Ishikawa (cell line): Measurements from ENCODE around the gene ADO.

Source experiments
- CEBPB ChIP-seq: IDR thresholded peaks from 2 replicates; pipeline ENCODE4 v1.6.1; 2012
- CREB1 ChIP-seq: IDR thresholded peaks from 2 replicates; pipeline ENCODE4 v1.6.1; 2012; ENCODE audit warnings: low read depth
- EGR1 ChIP-seq: IDR thresholded peaks from 2 replicates; pipeline ENCODE4 v1.6.1; 2012
- EP300 ChIP-seq: IDR thresholded peaks from 2 replicates; pipeline ENCODE4 v1.6.1; 2012; ENCODE audit warnings: borderline replicate concordance
- FOXM1 ChIP-seq: IDR thresholded peaks from 2 replicates; pipeline ENCODE4 v1.6.1; 2012; ENCODE audit warnings: low read depth, borderline replicate concordance
- NFIC ChIP-seq: IDR thresholded peaks from 2 replicates; pipeline ENCODE4 v1.6.1; 2012
- RAD21 ChIP-seq: IDR thresholded peaks from 2 replicates; pipeline ENCODE4 v1.6.1; 2012; ENCODE audit warnings: low read depth
- TAF1 ChIP-seq: IDR thresholded peaks from 2 replicates; pipeline ENCODE4 v1.6.1; 2012; ENCODE audit warnings: low read depth, mild to moderate bottlenecking
- TCF12 ChIP-seq: IDR thresholded peaks from 2 replicates; pipeline ENCODE4 v1.6.1; 2012; ENCODE audit warnings: low read depth
- TEAD4 ChIP-seq: IDR thresholded peaks from 2 replicates; pipeline ENCODE4 v1.6.1; 2012
- YY1 ChIP-seq: IDR thresholded peaks from 2 replicates; pipeline ENCODE4 v1.6.1; 2012; ENCODE audit warnings: low read depth
- ZBTB7A ChIP-seq: IDR thresholded peaks from 2 replicates; pipeline ENCODE4 v1.6.1; 2012; ENCODE audit warnings: low read depth
- TF ChIP-seq, protein P1 (sequence below): IDR thresholded peaks from 2 replicates; pipeline ENCODE4 v1.6.1; 2012
- TF ChIP-seq, protein P2 (sequence below): IDR thresholded peaks from 2 replicates; pipeline ENCODE4 v1.6.1; 2012; ENCODE audit warnings: low read depth, mild to moderate bottlenecking
- TF ChIP-seq, protein P3 (sequence below): IDR thresholded peaks from 2 replicates; pipeline ENCODE4 v1.6.1; 2012

The ADO gene

DNA sequence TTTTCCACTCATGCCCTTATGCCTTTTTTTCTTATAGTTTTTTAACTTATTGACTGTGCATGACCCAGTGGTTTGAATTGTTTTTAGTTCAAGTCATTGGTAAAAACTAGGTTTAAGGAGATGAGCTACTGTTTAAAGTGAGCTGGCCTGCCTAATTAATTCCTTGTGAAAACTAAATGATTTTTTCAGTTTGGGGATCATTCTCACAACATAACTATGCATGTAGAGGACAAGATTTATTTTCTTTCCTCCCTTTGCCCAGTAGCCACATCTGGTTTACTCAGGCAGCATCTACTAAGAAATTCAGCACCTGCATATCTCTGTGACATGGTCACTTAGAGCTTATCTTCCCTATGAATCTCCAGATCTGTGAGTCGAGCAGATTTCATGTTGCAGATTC, 1.7 kb downstream of the ADO start:
- no peak for TF ChIP-seq CREB1
- TF ChIP-seq, protein P1, sequence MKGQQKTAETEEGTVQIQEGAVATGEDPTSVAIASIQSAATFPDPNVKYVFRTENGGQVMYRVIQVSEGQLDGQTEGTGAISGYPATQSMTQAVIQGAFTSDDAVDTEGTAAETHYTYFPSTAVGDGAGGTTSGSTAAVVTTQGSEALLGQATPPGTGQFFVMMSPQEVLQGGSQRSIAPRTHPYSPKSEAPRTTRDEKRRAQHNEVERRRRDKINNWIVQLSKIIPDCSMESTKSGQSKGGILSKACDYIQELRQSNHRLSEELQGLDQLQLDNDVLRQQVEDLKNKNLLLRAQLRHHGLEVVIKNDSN, result no peak
- no peak for TF ChIP-seq NFIC
- TF ChIP-seq EP300, result no peak
- TF ChIP-seq YY1, result no peak
- no peak for TF ChIP-seq CEBPB
- TF ChIP-seq, protein P2, sequence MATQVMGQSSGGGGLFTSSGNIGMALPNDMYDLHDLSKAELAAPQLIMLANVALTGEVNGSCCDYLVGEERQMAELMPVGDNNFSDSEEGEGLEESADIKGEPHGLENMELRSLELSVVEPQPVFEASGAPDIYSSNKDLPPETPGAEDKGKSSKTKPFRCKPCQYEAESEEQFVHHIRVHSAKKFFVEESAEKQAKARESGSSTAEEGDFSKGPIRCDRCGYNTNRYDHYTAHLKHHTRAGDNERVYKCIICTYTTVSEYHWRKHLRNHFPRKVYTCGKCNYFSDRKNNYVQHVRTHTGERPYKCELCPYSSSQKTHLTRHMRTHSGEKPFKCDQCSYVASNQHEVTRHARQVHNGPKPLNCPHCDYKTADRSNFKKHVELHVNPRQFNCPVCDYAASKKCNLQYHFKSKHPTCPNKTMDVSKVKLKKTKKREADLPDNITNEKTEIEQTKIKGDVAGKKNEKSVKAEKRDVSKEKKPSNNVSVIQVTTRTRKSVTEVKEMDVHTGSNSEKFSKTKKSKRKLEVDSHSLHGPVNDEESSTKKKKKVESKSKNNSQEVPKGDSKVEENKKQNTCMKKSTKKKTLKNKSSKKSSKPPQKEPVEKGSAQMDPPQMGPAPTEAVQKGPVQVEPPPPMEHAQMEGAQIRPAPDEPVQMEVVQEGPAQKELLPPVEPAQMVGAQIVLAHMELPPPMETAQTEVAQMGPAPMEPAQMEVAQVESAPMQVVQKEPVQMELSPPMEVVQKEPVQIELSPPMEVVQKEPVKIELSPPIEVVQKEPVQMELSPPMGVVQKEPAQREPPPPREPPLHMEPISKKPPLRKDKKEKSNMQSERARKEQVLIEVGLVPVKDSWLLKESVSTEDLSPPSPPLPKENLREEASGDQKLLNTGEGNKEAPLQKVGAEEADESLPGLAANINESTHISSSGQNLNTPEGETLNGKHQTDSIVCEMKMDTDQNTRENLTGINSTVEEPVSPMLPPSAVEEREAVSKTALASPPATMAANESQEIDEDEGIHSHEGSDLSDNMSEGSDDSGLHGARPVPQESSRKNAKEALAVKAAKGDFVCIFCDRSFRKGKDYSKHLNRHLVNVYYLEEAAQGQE, result no peak
- TF ChIP-seq RAD21, result no peak
- TF ChIP-seq TCF12, result no peak
- TF ChIP-seq EGR1, result no peak
- no peak for TF ChIP-seq ZBTB7A
- no peak for TF ChIP-seq FOXM1
- TF ChIP-seq TAF1, result no peak
- TF ChIP-seq, protein P3, sequence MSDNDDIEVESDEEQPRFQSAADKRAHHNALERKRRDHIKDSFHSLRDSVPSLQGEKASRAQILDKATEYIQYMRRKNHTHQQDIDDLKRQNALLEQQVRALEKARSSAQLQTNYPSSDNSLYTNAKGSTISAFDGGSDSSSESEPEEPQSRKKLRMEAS, result no peak
- no peak for TF ChIP-seq TEAD4

DNA sequence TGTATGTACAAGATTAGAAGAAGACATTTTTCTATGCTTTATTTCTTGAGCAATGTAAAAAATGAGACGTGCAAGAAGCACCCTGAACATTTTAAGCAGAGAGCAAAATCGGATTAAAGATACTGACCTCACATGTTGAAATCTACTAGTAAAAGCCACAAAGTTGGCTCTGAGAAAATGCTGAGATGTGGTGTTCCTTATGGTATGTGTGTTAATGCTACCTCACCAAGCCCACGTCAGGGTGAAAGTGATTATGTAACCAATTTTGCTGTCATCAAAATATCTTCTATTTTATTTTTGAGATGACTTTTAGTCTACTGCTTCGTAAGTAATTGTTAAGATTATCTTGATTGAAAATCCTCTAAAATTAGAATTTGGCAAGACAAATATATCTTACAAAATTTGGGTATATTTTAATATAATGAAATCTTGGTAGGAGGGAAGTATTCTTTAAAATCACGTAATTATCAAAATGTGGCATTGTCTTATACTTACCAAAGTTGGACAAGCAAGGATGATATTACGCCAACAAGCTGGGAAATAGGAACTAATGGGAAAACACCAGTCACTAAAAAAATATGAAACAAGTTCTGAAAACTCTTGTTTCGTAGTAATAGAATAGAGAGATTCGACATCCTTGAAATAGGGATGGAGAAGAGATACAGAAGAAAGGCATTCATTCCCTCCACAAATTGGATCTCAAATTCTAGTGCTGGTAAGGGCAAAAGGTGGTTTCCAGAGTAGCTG, 5.8 kb downstream of the ADO start:
- TF ChIP-seq, protein P1, result no peak
- no peak for TF ChIP-seq EP300
- TF ChIP-seq FOXM1, result no peak
- no peak for TF ChIP-seq EGR1
- no peak for TF ChIP-seq TAF1
- no peak for TF ChIP-seq RAD21
- TF ChIP-seq CREB1, result no peak
- TF ChIP-seq, protein P3, result no peak
- no peak for TF ChIP-seq NFIC
- TF ChIP-seq TEAD4, result no peak

DNA sequence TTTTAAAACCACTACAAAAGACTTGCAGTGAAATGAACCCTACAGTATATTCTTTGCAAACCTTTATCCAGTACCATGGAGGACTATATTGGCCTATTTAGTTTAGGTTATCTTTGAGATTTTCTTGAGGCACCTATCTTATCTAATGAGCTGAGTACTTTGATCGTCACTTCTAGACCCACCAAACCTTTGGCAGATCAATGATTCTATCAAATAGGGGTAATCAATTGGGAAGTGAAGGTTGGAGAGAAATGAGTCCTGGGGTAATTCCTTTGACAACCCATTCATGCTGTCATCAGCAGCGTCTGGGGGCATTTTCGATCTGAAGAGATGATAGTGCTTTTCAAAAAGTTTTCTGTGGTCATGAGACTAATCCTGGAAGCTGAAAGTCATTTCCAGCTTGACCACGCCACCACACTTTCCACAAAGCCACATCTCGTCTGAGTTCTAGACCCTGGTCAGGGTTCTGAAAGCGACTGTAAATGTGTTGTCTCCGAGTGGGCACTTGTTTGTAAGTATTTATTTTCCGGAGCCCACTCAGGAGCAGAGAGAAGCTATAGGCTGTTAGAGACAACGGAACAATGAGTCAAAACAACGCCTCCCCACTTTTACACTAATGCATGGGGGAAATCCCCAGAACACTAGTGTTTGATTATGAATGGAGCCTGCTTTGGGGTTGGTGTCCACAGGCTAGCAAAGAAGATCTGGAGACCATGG, 6.8 kb downstream of the ADO start:
- TF ChIP-seq CEBPB (no peak), RAD21 (no peak), EP300 (no peak), EGR1 (no peak), NFIC (no peak), TAF1 (no peak), TEAD4 (no peak), YY1 (no peak), CREB1 (no peak), FOXM1 (no peak), TCF12 (no peak), ZBTB7A (no peak)
- TF ChIP-seq, protein P3, result no peak
- TF ChIP-seq, protein P1, result no peak
- TF ChIP-seq, protein P2, result no peak

DNA sequence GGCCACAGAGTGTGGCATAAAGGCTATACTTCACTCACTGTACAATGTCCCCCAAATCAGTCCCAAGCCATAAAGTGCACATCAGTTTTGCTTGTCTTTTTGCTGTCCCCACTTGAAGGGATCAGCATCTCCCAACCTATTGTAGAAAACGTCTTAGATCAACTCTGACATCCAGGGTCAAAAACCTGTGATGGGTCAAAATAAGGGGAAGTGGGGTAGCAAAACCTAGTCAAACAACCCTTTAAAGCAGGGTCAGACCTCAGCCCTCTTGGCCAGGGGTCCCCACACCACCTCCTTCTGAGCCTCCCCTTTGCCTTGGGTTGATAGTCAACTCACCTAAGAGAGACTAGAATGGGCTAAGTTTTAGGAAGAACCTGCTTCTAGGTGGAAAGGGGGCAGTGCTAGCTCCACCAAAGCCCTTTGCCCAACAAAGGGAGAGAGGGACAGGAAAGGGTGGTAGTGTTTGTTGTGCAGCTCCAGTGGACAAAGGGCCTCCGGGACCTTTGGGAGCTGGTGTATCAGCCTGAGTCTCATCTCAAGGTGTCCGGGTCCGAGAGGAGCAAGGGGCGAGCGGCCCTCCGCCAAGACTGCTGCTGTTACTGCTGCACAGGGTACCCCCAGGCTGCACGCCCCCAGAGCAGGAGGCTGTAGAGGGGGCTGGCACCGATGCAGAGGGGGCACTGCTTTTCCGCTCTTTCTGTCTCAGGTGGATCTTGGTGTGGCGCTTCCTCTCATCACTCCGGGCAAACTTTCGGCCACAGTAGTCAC, 8.3 kb downstream of the ADO start:
- TF ChIP-seq ZBTB7A (no peak), CREB1 (no peak), NFIC (no peak), RAD21 (no peak), EGR1 (no peak), YY1 (no peak)
- TF ChIP-seq, protein P3, result no peak
